Adrenal gland (tissue), 5 donors: Measurements from ENCODE around the gene ASAP2.

Source experiments
- POLR2A ChIP-seq, 2 donors: fragments of 450-650 bp; IDR thresholded peaks; one replicate each; pipeline ENCODE4 v1.6.1; 2017; ENCODE audit warnings: antibody characterized with exemption in 2 of 2, mild to moderate bottlenecking in 2 of 2, moderate library complexity in 1 of 2
- TF ChIP-seq, protein P1 (sequence below), 6 experiments: fragments of 450-650 bp in 4 of 6; fragments of 200-600 bp in 2 of 6; sonication (generic) in 1 of 6; IDR thresholded peaks; 1 replicate in 5 of 6; 2 replicates in 1 of 6; pipeline versions ENCODE4 v1.5.1 to v1.8.0; 2016 to 2021; ENCODE audit warnings: antibody characterized with exemption in 6 of 6, mild to moderate bottlenecking in 2 of 6, moderate library complexity in 1 of 6
- donor health status: DM: no; HTN: no; CAD: no.

- TF ChIP-seq, protein P1, sequence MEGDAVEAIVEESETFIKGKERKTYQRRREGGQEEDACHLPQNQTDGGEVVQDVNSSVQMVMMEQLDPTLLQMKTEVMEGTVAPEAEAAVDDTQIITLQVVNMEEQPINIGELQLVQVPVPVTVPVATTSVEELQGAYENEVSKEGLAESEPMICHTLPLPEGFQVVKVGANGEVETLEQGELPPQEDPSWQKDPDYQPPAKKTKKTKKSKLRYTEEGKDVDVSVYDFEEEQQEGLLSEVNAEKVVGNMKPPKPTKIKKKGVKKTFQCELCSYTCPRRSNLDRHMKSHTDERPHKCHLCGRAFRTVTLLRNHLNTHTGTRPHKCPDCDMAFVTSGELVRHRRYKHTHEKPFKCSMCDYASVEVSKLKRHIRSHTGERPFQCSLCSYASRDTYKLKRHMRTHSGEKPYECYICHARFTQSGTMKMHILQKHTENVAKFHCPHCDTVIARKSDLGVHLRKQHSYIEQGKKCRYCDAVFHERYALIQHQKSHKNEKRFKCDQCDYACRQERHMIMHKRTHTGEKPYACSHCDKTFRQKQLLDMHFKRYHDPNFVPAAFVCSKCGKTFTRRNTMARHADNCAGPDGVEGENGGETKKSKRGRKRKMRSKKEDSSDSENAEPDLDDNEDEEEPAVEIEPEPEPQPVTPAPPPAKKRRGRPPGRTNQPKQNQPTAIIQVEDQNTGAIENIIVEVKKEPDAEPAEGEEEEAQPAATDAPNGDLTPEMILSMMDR (IDR thresholded peaks at IDR 0.05) = no peak
- TF ChIP-seq POLR2A (IDR thresholded peaks at IDR 0.05) = no peak
These were observed 12.4 kb downstream of the ASAP2 start for GRCh38 chr2:9219027-9219445.
